Esophagus squamous epithelium (tissue), 4 donors: ENCODE results near the gene TTYH3.

ENCODE experiments used
- POLR2A ChIP-seq, 4 donors: fragments of 450-650 bp; IDR thresholded peaks; one replicate each; pipeline ENCODE4 v1.6.1; 2017; ENCODE audit warnings: antibody characterized with exemption in 4 of 4, mild to moderate bottlenecking in 4 of 4, moderate library complexity in 3 of 4
- TF ChIP-seq, protein P1 (sequence below), 6 experiments: fragments of 450-650 bp in 4 of 6; fragments of 200-600 bp in 2 of 6; sonication (generic) in 2 of 6; IDR thresholded peaks; one replicate each; pipeline ENCODE4 v1.5.1; 2016 to 2019; ENCODE audit warnings: antibody characterized with exemption in 6 of 6, mild to moderate bottlenecking in 4 of 6, moderate library complexity in 4 of 6

DNA sequence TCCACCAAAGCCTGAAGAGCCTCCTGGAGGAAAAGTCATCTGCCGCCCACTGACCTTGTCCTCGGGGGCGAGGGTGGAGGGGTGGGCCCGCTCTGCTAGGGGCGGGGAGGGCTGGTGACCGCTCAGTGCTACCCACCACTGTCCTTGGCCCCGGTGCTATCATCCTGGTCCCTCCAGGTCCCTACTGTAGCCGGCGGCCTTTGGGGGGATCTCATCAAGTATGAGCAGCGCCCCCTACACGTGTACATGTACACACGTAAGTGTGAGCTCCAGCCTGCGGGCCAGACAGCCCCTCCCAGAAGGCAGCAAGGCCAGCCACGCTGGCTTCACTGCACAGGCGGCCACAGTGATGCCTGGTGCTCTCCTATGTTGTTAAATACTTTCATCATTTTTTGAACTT, 19.6 kb downstream of the TTYH3 start:
- TF ChIP-seq POLR2A (IDR thresholded peaks at IDR 0.05) = no peak
- TF ChIP-seq, protein P1, sequence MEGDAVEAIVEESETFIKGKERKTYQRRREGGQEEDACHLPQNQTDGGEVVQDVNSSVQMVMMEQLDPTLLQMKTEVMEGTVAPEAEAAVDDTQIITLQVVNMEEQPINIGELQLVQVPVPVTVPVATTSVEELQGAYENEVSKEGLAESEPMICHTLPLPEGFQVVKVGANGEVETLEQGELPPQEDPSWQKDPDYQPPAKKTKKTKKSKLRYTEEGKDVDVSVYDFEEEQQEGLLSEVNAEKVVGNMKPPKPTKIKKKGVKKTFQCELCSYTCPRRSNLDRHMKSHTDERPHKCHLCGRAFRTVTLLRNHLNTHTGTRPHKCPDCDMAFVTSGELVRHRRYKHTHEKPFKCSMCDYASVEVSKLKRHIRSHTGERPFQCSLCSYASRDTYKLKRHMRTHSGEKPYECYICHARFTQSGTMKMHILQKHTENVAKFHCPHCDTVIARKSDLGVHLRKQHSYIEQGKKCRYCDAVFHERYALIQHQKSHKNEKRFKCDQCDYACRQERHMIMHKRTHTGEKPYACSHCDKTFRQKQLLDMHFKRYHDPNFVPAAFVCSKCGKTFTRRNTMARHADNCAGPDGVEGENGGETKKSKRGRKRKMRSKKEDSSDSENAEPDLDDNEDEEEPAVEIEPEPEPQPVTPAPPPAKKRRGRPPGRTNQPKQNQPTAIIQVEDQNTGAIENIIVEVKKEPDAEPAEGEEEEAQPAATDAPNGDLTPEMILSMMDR (IDR thresholded peaks at IDR 0.05) = no peak
